Liver (tissue), 3 donors: Measurements from ENCODE around the gene CDC42BPA.

Experiments used
- EGR1 ChIP-seq, 2 donors: IDR thresholded peaks; 2 replicates each; pipeline ENCODE4 v1.6.1; 2016 to 2018; ENCODE audit warnings: antibody characterized with exemption in 2 of 2, low read depth in 2 of 2
- FOXA1 ChIP-seq: IDR thresholded peaks from 2 replicates; pipeline ENCODE4 v1.6.1; 2016; ENCODE audit warnings: antibody characterized with exemption
- GABPA ChIP-seq, 2 donors: IDR thresholded peaks in 1 of 2; conservative IDR thresholded peaks in 1 of 2; 2 replicates each; pipeline ENCODE4 v1.6.1; 2016; ENCODE audit warnings: antibody characterized with exemption in 2 of 2, mild to moderate bottlenecking in 1 of 2, moderate library complexity in 1 of 2
- HNF4A ChIP-seq, 2 donors: conservative IDR thresholded peaks; 2 replicates each; pipeline ENCODE4 v1.6.1; 2016; ENCODE audit warnings: antibody characterized with exemption in 2 of 2, mild to moderate bottlenecking in 2 of 2
- HNF4G ChIP-seq: IDR thresholded peaks from 2 replicates; pipeline ENCODE4 v1.6.1; 2016; ENCODE audit warnings: antibody characterized with exemption
- RAD21 ChIP-seq, 2 donors: IDR thresholded peaks; 2 replicates each; pipeline ENCODE4 v1.6.1; 2016; ENCODE audit warnings: antibody characterized with exemption in 2 of 2, mild to moderate bottlenecking in 2 of 2
- SP1 ChIP-seq: IDR thresholded peaks from 2 replicates; pipeline ENCODE4 v1.6.1; 2018; ENCODE audit warnings: antibody characterized with exemption, mild to moderate bottlenecking
- TAF1 ChIP-seq: conservative IDR thresholded peaks from 2 replicates; pipeline ENCODE4 v1.6.1; 2016; ENCODE audit warnings: antibody characterized with exemption, mild to moderate bottlenecking
- YY1 ChIP-seq: IDR thresholded peaks from 2 replicates; pipeline ENCODE4 v1.6.1; 2016; ENCODE audit warnings: antibody characterized with exemption, mild to moderate bottlenecking
- TF ChIP-seq, protein P1 (sequence below): fragments of 150-350 bp; IDR thresholded peaks from 2 replicates; pipeline ENCODE4 v1.5.1; 2017; ENCODE audit warnings: improper control_type of control experiment, low read depth, low read length; ENCODE audit not compliant: missing input control
- TF ChIP-seq, protein P2 (sequence below): IDR thresholded peaks from 2 replicates; pipeline ENCODE4 v1.6.1; 2016; ENCODE audit warnings: antibody characterized with exemption, mild to moderate bottlenecking
- TF ChIP-seq, protein P3 (sequence below): IDR thresholded peaks from 2 replicates; pipeline ENCODE4 v1.6.1; 2016; ENCODE audit warnings: antibody characterized with exemption
- TF ChIP-seq, protein P4 (sequence below): IDR thresholded peaks from 2 replicates; pipeline ENCODE4 v1.6.1; 2016; ENCODE audit warnings: antibody characterized with exemption
- donor health status: healthy.
- donor health status: healthy.

DNA sequence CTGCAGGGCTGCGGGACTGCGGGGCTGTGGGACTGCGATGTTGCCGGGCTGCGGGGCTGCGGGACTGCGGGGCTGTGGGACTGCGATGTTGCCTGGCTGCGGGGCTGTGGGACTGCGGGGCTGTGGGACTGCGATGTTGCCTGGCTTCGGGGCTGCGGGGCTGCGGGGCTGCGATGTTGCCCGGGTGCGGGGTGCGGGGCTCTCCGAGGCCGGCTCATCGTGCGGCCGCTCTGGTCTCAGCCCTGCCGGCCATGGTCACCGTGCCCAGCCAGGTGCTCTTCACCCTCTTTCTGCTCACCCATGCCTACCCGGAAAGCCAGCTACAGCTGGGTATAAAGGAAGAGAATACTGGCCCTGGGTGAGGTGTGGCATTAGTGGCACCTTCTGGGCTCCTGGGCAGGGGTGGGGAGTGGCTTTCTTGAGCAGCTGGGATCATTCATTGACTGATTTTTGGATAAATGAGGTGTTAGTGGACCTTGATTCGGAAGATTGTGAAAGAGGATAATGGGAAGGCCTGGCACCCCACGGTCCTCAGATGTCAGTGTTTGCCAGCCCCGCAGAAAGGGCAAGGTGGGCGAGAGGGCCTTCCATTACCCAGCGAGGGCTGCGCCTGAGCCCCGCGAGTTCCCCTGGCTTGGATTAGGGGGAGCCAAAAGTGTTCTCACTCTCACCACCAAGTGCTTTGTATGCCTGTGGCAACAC, 341.9 kb downstream of the CDC42BPA start:
- TF ChIP-seq, protein P1, sequence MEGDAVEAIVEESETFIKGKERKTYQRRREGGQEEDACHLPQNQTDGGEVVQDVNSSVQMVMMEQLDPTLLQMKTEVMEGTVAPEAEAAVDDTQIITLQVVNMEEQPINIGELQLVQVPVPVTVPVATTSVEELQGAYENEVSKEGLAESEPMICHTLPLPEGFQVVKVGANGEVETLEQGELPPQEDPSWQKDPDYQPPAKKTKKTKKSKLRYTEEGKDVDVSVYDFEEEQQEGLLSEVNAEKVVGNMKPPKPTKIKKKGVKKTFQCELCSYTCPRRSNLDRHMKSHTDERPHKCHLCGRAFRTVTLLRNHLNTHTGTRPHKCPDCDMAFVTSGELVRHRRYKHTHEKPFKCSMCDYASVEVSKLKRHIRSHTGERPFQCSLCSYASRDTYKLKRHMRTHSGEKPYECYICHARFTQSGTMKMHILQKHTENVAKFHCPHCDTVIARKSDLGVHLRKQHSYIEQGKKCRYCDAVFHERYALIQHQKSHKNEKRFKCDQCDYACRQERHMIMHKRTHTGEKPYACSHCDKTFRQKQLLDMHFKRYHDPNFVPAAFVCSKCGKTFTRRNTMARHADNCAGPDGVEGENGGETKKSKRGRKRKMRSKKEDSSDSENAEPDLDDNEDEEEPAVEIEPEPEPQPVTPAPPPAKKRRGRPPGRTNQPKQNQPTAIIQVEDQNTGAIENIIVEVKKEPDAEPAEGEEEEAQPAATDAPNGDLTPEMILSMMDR, result no peak
- TF ChIP-seq, protein P2, sequence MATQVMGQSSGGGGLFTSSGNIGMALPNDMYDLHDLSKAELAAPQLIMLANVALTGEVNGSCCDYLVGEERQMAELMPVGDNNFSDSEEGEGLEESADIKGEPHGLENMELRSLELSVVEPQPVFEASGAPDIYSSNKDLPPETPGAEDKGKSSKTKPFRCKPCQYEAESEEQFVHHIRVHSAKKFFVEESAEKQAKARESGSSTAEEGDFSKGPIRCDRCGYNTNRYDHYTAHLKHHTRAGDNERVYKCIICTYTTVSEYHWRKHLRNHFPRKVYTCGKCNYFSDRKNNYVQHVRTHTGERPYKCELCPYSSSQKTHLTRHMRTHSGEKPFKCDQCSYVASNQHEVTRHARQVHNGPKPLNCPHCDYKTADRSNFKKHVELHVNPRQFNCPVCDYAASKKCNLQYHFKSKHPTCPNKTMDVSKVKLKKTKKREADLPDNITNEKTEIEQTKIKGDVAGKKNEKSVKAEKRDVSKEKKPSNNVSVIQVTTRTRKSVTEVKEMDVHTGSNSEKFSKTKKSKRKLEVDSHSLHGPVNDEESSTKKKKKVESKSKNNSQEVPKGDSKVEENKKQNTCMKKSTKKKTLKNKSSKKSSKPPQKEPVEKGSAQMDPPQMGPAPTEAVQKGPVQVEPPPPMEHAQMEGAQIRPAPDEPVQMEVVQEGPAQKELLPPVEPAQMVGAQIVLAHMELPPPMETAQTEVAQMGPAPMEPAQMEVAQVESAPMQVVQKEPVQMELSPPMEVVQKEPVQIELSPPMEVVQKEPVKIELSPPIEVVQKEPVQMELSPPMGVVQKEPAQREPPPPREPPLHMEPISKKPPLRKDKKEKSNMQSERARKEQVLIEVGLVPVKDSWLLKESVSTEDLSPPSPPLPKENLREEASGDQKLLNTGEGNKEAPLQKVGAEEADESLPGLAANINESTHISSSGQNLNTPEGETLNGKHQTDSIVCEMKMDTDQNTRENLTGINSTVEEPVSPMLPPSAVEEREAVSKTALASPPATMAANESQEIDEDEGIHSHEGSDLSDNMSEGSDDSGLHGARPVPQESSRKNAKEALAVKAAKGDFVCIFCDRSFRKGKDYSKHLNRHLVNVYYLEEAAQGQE, result no peak
- no peak for TF ChIP-seq SP1
- TF ChIP-seq, protein P3, sequence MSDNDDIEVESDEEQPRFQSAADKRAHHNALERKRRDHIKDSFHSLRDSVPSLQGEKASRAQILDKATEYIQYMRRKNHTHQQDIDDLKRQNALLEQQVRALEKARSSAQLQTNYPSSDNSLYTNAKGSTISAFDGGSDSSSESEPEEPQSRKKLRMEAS, result no peak
- no peak for TF ChIP-seq HNF4G
- no peak for TF ChIP-seq FOXA1
- TF ChIP-seq EGR1 (IDR thresholded peaks at IDR 0.05; ENCODE audit: low read depth in 2 of 2), result no peak
- TF ChIP-seq YY1, result no peak
- no peak for TF ChIP-seq RAD21 (IDR thresholded peaks at IDR 0.05)
- TF ChIP-seq, protein P4, sequence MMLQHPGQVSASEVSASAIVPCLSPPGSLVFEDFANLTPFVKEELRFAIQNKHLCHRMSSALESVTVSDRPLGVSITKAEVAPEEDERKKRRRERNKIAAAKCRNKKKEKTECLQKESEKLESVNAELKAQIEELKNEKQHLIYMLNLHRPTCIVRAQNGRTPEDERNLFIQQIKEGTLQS, result no peak
- TF ChIP-seq TAF1, result no peak
- no peak for TF ChIP-seq GABPA (IDR thresholded peaks at IDR 0.05 in 1 of 2, conservative IDR thresholded peaks at IDR 0.05 in 1 of 2)
- TF ChIP-seq HNF4A (conservative IDR thresholded peaks at IDR 0.05), result peak; percentile 29 to 44
